Measurements from ENCODE around the gene PSMB7. TPM values are rescaled to one million over a fixed set of nuclear protein-coding genes. Genes with fewer than 3 reads are reported as not detected.

Gene PSMB7
- total RNA-seq, 1 experiment from 2014 or later = 447 TPM

Other genes with a start within 250 kb of the PSMB7 start
- 40.2 and 43.7 TPM in 2 replicates for gene NEK6, start 157.5 kb downstream of the PSMB7 start, total RNA-seq (2014; rRNA removed; shearing (Covaris generic))
- gene ADGRD2, start 35.0 kb upstream of the PSMB7 start, total RNA-seq (2014; rRNA removed; shearing (Covaris generic)) = not detected in 2 replicates
- not detected in 2 replicates for gene NR5A1, start 92.0 kb upstream of the PSMB7 start, total RNA-seq (2014; rRNA removed; shearing (Covaris generic))